COR-L47 (cell line): ENCODE measurements around the gene RECQL.
"Not testable (repeated sequence)": the region's sequence is repeated elsewhere in the genome, so short reads cannot be mapped to it uniquely, and the experiment has no call there.

Experiments used
- DNase-seq: peaks from one replicate; lab custom pipeline; 2025; lab: John Stamatoyannopoulos, UW

Gene RECQL

GRCh38 chr12:21428241-21428640, 73.2 kb downstream of the RECQL start:
- DNase-seq = no peak

GRCh38 chr12:21419009-21419699, 82.3 kb downstream of the RECQL start:
- DNase-seq = not testable (repeated sequence)
